Osteoblast (primary cell): ENCODE measurements around the gene PCDHB16. TPM values are rescaled to one million over a fixed set of nuclear protein-coding genes. Genes with fewer than 3 reads are reported as not detected.
"Not testable (repeated sequence)": the region's sequence is repeated elsewhere in the genome, so short reads cannot be mapped to it uniquely, and the experiment has no call there.

Experiments
- DNase-seq: peaks from one replicate; pipeline ENCODE4 v3.0.0; 2011; ENCODE audit warnings: low spot score, mixed read lengths; ENCODE audit not compliant: insufficient read length; ENCODE audit errors: missing footprints
- H2AFZ ChIP-seq: 2 replicates; pipeline ENCODE4 v1.6.0; 2011; ENCODE audit warnings: mild to moderate bottlenecking, low read length
- H3K27ac ChIP-seq: 2 replicates; pipeline ENCODE4 v1.5.1; 2011; ENCODE audit warnings: mild to moderate bottlenecking, low read depth, low read length, moderate library complexity
- H3K27me3 ChIP-seq: 2 replicates; pipeline ENCODE4 v1.6.0; 2012; ENCODE audit warnings: mild to moderate bottlenecking, control low read depth, inconsistent platforms, low read length, moderate library complexity; ENCODE audit not compliant: insufficient read depth
- H3K36me3 ChIP-seq: 2 replicates; pipeline ENCODE4 v1.5.1; 2011; ENCODE audit warnings: mild to moderate bottlenecking, low read length, control low read depth, moderate library complexity; ENCODE audit not compliant: insufficient read depth
- H3K4me1 ChIP-seq: 2 replicates; pipeline ENCODE4 v1.5.1; 2011; ENCODE audit warnings: mild to moderate bottlenecking, low read length, control low read depth, moderate library complexity; ENCODE audit not compliant: insufficient read depth
- H3K4me2 ChIP-seq: 2 replicates; pipeline ENCODE4 v1.6.0; 2011; ENCODE audit warnings: mild to moderate bottlenecking, low read length; ENCODE audit not compliant: insufficient read depth
- H3K4me3 ChIP-seq: fragments of 200-600 bp; sonication (generic); 3 replicates; pipeline ENCODE4 v1.5.1; 2012; ENCODE audit warnings: mild to moderate bottlenecking, low read length, inconsistent platforms; ENCODE audit not compliant: insufficient read depth
- H3K79me2 ChIP-seq: 2 replicates; pipeline ENCODE4 v1.6.0; 2012; ENCODE audit warnings: mild to moderate bottlenecking, low read length, control low read depth, inconsistent platforms; ENCODE audit not compliant: insufficient read depth
- H3K9me3 ChIP-seq: 2 replicates; pipeline ENCODE4 v1.5.1; 2011; ENCODE audit warnings: low read depth, low read length, control low read depth
- H4K20me1 ChIP-seq: 2 replicates; pipeline ENCODE4 v1.6.0; 2012; ENCODE audit warnings: mild to moderate bottlenecking, low read length, control low read depth; ENCODE audit not compliant: insufficient read depth
- CTCF ChIP-seq: IDR thresholded peaks from 2 replicates; pipeline ENCODE4 v1.5.1; 2011; ENCODE audit warnings: mild to moderate bottlenecking, low read depth, low read length, moderate library complexity; ENCODE audit errors: extremely low read depth
- total RNA-seq: library from RNA; depleted of rRNA; stranded (reverse); fragments of >200 nt; gene quantifications from 2 replicates; pipeline ENCODE4 v1.2.3, GENCODE V29; 2012

PCDHB16 gene
- total RNA-seq, 1 donor, result 1.1 TPM

GRCh38 chr5:141210849-141211248 is 28.7 kb downstream of the PCDHB16 start:
- not testable (repeated sequence) for H4K20me1 ChIP-seq, H3K4me3 ChIP-seq, H2AFZ ChIP-seq, H3K4me1 ChIP-seq, H3K9me3 ChIP-seq, H3K4me2 ChIP-seq, H3K36me3 ChIP-seq, H3K27ac ChIP-seq, H3K79me2 ChIP-seq, DNase-seq, H3K27me3 ChIP-seq

GRCh38 chr5:141213656-141214339 is 31.6 kb downstream of the PCDHB16 start, which contains the start of gene PCDHB13:
Gene PCDHB13, plus strand, starts transcription at chr5:141213919. Its CDS starts 205 bp downstream, at chr5:141214124.
- not testable (repeated sequence) for H3K79me2 ChIP-seq, H3K4me1 ChIP-seq, H4K20me1 ChIP-seq, H3K4me3 ChIP-seq, H3K4me2 ChIP-seq, H2AFZ ChIP-seq, H3K27ac ChIP-seq, H3K27me3 ChIP-seq, H3K36me3 ChIP-seq, DNase-seq, H3K9me3 ChIP-seq
- peak; percentile 34 for TF ChIP-seq CTCF

DNA sequence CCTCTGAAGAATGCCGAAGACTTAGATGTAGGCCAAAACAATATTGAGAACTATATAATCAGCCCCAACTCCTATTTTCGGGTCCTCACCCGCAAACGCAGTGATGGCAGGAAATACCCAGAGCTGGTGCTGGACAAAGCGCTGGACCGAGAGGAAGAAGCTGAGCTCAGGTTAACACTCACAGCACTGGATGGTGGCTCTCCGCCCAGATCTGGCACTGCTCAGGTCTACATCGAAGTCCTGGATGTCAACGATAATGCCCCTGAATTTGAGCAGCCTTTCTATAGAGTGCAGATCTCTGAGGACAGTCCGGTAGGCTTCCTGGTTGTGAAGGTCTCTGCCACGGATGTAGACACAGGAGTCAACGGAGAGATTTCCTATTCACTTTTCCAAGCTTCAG is 32.4 kb downstream of the PCDHB16 start:
- H3K27ac ChIP-seq, H4K20me1 ChIP-seq, H3K4me2 ChIP-seq, H3K4me3 ChIP-seq, H3K4me1 ChIP-seq, H3K36me3 ChIP-seq, H3K9me3 ChIP-seq, DNase-seq, H3K79me2 ChIP-seq, H3K27me3 ChIP-seq, H2AFZ ChIP-seq: not testable (repeated sequence)

DNA sequence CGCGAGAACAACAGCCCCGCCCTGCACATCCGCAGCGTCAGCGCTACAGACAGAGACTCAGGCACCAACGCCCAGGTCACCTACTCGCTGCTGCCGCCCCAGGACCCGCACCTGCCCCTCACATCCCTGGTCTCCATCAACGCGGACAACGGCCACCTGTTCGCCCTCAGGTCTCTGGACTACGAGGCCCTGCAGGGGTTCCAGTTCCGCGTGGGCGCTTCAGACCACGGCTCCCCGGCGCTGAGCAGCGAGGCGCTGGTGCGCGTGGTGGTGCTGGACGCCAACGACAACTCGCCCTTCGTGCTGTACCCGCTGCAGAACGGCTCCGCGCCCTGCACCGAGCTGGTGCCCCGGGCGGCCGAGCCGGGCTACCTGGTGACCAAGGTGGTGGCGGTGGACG is 33.3 kb downstream of the PCDHB16 start:
- DNase-seq, H3K79me2 ChIP-seq, H3K27ac ChIP-seq, H3K4me1 ChIP-seq, H3K4me2 ChIP-seq, H3K9me3 ChIP-seq, H3K27me3 ChIP-seq, H4K20me1 ChIP-seq, H2AFZ ChIP-seq, H3K36me3 ChIP-seq, H3K4me3 ChIP-seq: not testable (repeated sequence)

- H3K4me2 ChIP-seq, H3K36me3 ChIP-seq, DNase-seq, H3K79me2 ChIP-seq, H3K27me3 ChIP-seq, H2AFZ ChIP-seq, H3K4me1 ChIP-seq, H3K4me3 ChIP-seq, H4K20me1 ChIP-seq, H3K9me3 ChIP-seq, H3K27ac ChIP-seq: not testable (repeated sequence)
Measured at GRCh38 chr5:141216035-141216434, 33.8 kb downstream of the PCDHB16 start.
